GM12878 (cell line): ENCODE results near the gene PCSK9. TPM values are rescaled to one million over a fixed set of nuclear protein-coding genes. Genes with fewer than 3 reads are reported as not detected.

Experiments
- ATAC-seq: fragments of 200-7000 bp; cut with Tn5 transposase; 3 replicates; pipeline ENCODE4 v1.9.1; 2020; ENCODE audit warnings: mild to moderate bottlenecking, moderate library complexity
- BruUV-seq: library from RNA; stranded (reverse); fragments of 400-500 nt; replicated peaks from 2 replicates; lab custom pipeline; 2021; lab: Mats Ljungman, UMichigan
- CTCF ChIA-PET: fragments of 300-600 bp; sonication (Branson Sonifier 250); formaldehyde crosslinking; extraction: SDS; loops from one replicate; lab custom pipeline; 2021; ENCODE audit warnings: inconsistent platforms; lab: Yijun Ruan, JAX
- POLR2A ChIA-PET: fragments of 350-600 bp; formaldehyde crosslinking; extraction: SDS; loops from one replicate; lab custom pipeline; 2021; ENCODE audit warnings: inconsistent platforms; lab: Charles Lee
- RAD21 ChIA-PET: fragments of 300-600 bp; sonication (Branson Sonifier 250); formaldehyde crosslinking; loops from one replicate; lab custom pipeline; 2023; ENCODE audit warnings: antibody characterized with exemption; ENCODE audit not compliant: unreplicated experiment; lab: Charles Lee
- SMC1A ChIA-PET: fragments of 300-600 bp; sonication (Branson Sonifier 250); formaldehyde crosslinking; loops from one replicate; lab custom pipeline; 2023; ENCODE audit not compliant: unreplicated experiment, uncharacterized antibody; lab: Charles Lee
- DNase-seq: peaks from one replicate; pipeline ENCODE4 v3.0.0-alpha.2; 2011; ENCODE audit warnings: low read depth, low spot score
- FAIRE-seq: peaks from 3 replicates; lab custom pipeline; 2011; peaks lifted over from hg19 to GRCh38; lab: Jason Lieb, UNC
- H2AFZ ChIP-seq: 2 replicates; pipeline ENCODE4 v1.6.0; 2011; ENCODE audit warnings: low read depth, low read length, control low read depth; ENCODE audit not compliant: control insufficient read depth
- H3K27ac ChIP-seq: 2 replicates; pipeline ENCODE4 v1.5.1; 2011; ENCODE audit warnings: control low read depth; ENCODE audit not compliant: control insufficient read depth, insufficient read depth
- H3K27me3 ChIP-seq, 2 experiments: replicated peaks in 1 of 2; 2 replicates each; pipeline versions ENCODE4 v1.6.0 to v1.6.1; 2011; ENCODE audit warnings: low read length in 1 of 2; ENCODE audit not compliant: control insufficient read depth in 2 of 2, insufficient read depth in 2 of 2
- H3K36me3 ChIP-seq, 2 experiments: 2 replicates each; pipeline ENCODE4 v1.5.1; 2011; ENCODE audit warnings: low read length in 1 of 2; ENCODE audit not compliant: control insufficient read depth in 2 of 2, insufficient read depth in 2 of 2
- H3K4me1 ChIP-seq: 2 replicates; pipeline ENCODE4 v1.6.1; 2011; ENCODE audit warnings: mild to moderate bottlenecking, low read length, moderate library complexity, mixed read lengths; ENCODE audit not compliant: control insufficient read depth, insufficient read depth
- H3K4me2 ChIP-seq: 2 replicates; pipeline ENCODE4 v1.6.0; 2011; ENCODE audit warnings: control low read depth; ENCODE audit not compliant: control insufficient read depth, insufficient read depth
- H3K4me3 ChIP-seq: fragments of 200-600 bp; sonication (generic); 2 replicates; pipeline ENCODE4 v1.5.1; 2016
- H3K79me2 ChIP-seq: 2 replicates; pipeline ENCODE4 v1.6.0; 2011; ENCODE audit warnings: low read length; ENCODE audit not compliant: control insufficient read depth, insufficient read depth
- H3K9ac ChIP-seq: 2 replicates; pipeline ENCODE4 v1.8.0; 2011; ENCODE audit warnings: low read length, control low read depth, mixed read lengths; ENCODE audit not compliant: control insufficient read depth, insufficient read depth
- H3K9me3 ChIP-seq: replicated peaks from 3 replicates; pipeline ENCODE4 v1.5.1; 2011; ENCODE audit warnings: mild to moderate bottlenecking, low read length; ENCODE audit not compliant: control insufficient read depth, insufficient read depth
- H4K20me1 ChIP-seq: 2 replicates; pipeline ENCODE4 v1.6.0; 2011; ENCODE audit not compliant: control insufficient read depth, insufficient read depth
- BCL11A ChIP-seq: IDR thresholded peaks from 2 replicates; pipeline ENCODE4 v1.6.1; 2011; ENCODE audit warnings: low read depth, low read length
- CREM ChIP-seq: IDR thresholded peaks from 2 replicates; pipeline ENCODE4 v1.6.1; 2014; ENCODE audit warnings: antibody characterized with exemption, low read depth
- HCFC1 ChIP-seq: fragments of 150-350 bp; IDR thresholded peaks from 2 replicates; pipeline ENCODE4 v1.6.1; 2014; ENCODE audit warnings: low read length
- HDAC6 ChIP-seq: fragments of 200-600 bp; sonication (generic); IDR thresholded peaks from one replicate; pipeline ENCODE4 v1.8.0; 2017; ENCODE audit warnings: antibody characterized with exemption; ENCODE audit not compliant: unreplicated experiment
- KDM1A ChIP-seq: fragments of 200-600 bp; sonication (generic); IDR thresholded peaks from 2 replicates; pipeline ENCODE4 v1.6.1; 2016; ENCODE audit warnings: borderline replicate concordance
- MEF2B ChIP-seq: fragments of 450-650 bp; IDR thresholded peaks from 2 replicates; pipeline ENCODE4 v1.6.1; 2018; ENCODE audit warnings: mild to moderate bottlenecking, moderate library complexity; ENCODE audit not compliant: partially characterized antibody, poor library complexity, severe bottlenecking
- MYB ChIP-seq: fragments of 150-350 bp; IDR thresholded peaks from 2 replicates; pipeline ENCODE4 v1.6.1; 2014; ENCODE audit warnings: mild to moderate bottlenecking, low read depth, low read length, borderline replicate concordance
- PAX8 ChIP-seq: fragments of 450-650 bp; IDR thresholded peaks from 2 replicates; pipeline ENCODE4 v1.6.1; 2017; ENCODE audit warnings: mild to moderate bottlenecking, moderate library complexity
- SP1 ChIP-seq: IDR thresholded peaks from one replicate; pipeline ENCODE4 v1.6.1; 2011; ENCODE audit warnings: low read depth, low read length
- SUZ12 ChIP-seq: fragments of 200-600 bp; sonication (generic); IDR thresholded peaks from one replicate; pipeline ENCODE4 v1.6.1; 2018; ENCODE audit warnings: antibody characterized with exemption, mild to moderate bottlenecking; ENCODE audit not compliant: unreplicated experiment
- WRNIP1 ChIP-seq: IDR thresholded peaks from 2 replicates; pipeline ENCODE4 v1.6.1; 2011; ENCODE audit warnings: low read depth, low read length, improper control_type of control experiment, borderline replicate concordance
- YBX1 ChIP-seq: fragments of 450-650 bp; IDR thresholded peaks from 2 replicates; pipeline ENCODE4 v1.6.1; 2016; ENCODE audit warnings: antibody characterized with exemption
- ZNF217 ChIP-seq: fragments of 450-650 bp; IDR thresholded peaks from 2 replicates; pipeline ENCODE4 v1.6.1; 2017; ENCODE audit warnings: antibody characterized with exemption, mild to moderate bottlenecking
- ZNF24 ChIP-seq: fragments of 450-650 bp; IDR thresholded peaks from 2 replicates; pipeline ENCODE4 v1.6.1; 2017; ENCODE audit warnings: antibody characterized with exemption, mild to moderate bottlenecking
- WGBS: methylation state at CpG from one replicate; pipeline ENCODE4 v1.1.6; 2016; ENCODE audit warnings: low lambda C conversion rate; ENCODE audit not compliant: insufficient replicate concordance, insufficient coverage; ENCODE audit errors: missing lambda C conversion rate; 5-methylcytosine and 5-hydroxymethylcytosine counted together
- in situ Hi-C: fragments of 300-500 bp; cut with MboI; formaldehyde crosslinking; loops from 9 replicates; pipeline ENCODE4 v1.14.3; 2018; ENCODE audit warnings: mixed read lengths
- intact Hi-C: fragments of 100-400 bp; cut with micrococcal nuclease; formaldehyde crosslinking; loops from one replicate; pipeline ENCODE4 v1.14.2; 2022; ENCODE audit not compliant: unreplicated experiment
- polyA plus RNA-seq, 11 experiments: library from polyadenylated mRNA; depleted of rRNA in 4 of 11; unstranded in 6 of 11; stranded (reverse) in 5 of 11; fragments of >200 nt; fragmentation: Nextera tagmentation in 4 of 11; fragmentation: Illumina TruSeq in 1 of 11; extraction: Ambion mirVana in 4 of 11; extraction: Trizol in 1 of 11; gene quantifications; 1 replicate in 1 of 11; 2 replicates in 10 of 11; pipeline versions ENCODE4 v1.2.1 to v1.2.3, GENCODE V29; 2011 to 2016; ENCODE audit warnings: inconsistent platforms in 2 of 11, missing spikeins in 2 of 11, low read depth in 1 of 11
- total RNA-seq, 4 experiments: library from RNA; depleted of rRNA in 3 of 4; stranded (reverse); fragments of >200 nt in 3 of 4; fragmentation: Illumina TruSeq in 1 of 4; extraction: Trizol in 1 of 4; gene quantifications; 2 replicates each; pipeline versions ENCODE4 v1.2.1 to v1.2.3, GENCODE V29; 2013 to 2021
- TF ChIP-seq, protein P1 (sequence below): IDR thresholded peaks from 2 replicates; pipeline ENCODE4 v1.6.1; 2011; ENCODE audit warnings: borderline replicate concordance, low read depth, mild to moderate bottlenecking, moderate library complexity, low read length; ENCODE audit not compliant: insufficient read depth, poor library complexity, severe bottlenecking
- TF ChIP-seq, protein P2 (sequence below): IDR thresholded peaks from 2 replicates; pipeline ENCODE4 v1.6.1; 2012; ENCODE audit warnings: low read length, inconsistent platforms
- TF ChIP-seq, protein P3 (sequence below): fragments of 450-650 bp; IDR thresholded peaks from 2 replicates; pipeline ENCODE4 v1.6.1; 2018; ENCODE audit warnings: mild to moderate bottlenecking, low read depth, moderate library complexity; ENCODE audit not compliant: partially characterized antibody

The PCSK9 gene
- total and polyA plus RNA-seq, 10 of the 15 experiments (the other 5 are each of a cell fraction or from before 2014, with no cell fraction given) = 0.03 to 0.15 TPM; not detected in 8

DNA sequence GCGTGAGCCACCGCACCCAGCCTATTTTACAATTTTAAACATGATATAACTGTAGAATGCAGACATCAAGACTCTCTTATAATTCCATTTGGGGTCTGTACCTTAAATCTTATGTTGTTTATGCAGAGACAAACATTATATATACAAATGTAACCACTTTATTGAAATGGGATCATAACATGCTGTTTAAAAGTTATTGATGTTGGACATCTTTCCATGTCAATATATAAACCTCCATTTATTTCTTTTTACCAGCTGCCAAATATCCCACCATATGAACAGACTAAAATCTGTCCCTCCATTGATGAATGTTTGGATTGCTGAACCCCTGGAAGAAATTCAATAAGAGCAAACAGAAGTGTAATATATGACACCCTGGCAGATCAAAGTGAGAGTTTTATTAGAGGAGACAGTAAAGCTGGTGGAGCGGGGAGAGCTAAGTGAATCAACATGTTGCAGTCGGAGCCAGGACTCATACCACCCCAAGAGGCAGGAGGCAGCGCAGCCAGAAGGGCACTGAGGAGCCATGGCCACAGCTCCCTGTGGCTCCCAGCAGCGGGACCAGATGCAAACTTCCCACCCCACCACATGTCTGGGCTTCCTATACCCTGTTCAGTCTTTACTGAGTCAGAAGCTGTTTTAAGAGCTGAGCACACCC, 4.7 kb upstream of the PCSK9 start:
- no peaks in the 10 kb centered on the region for H3K9me3 ChIP-seq
- 56% methylated on average over 6 of the region's 6 CpGs for WGBS
- intact Hi-C loops (no loop called here), in situ Hi-C loops (loop anchor here (5.0 kb wide), 1 partner anchor 52 kb away; the partner anchor contains the start of gene TMEM61)
- H3K27ac ChIP-seq = no peak overlapping the region
- ChIA-PET RAD21 (interaction anchor here (0.6 kb wide), 1 partner anchor 87 kb away, joined by 3 read pairs; no protein-coding TSS in a partner anchor), SMC1A (no interaction called here), POLR2A (no interaction called here), CTCF (interaction anchor here (1.4 kb wide), 1 partner anchor 12 kb away, joined by 7 read pairs; no protein-coding TSS in a partner anchor)
- no peak overlapping the region for H2AFZ ChIP-seq
- FAIRE-seq (no peak), ATAC-seq (no peak), DNase-seq (no peak)
- H4K20me1 ChIP-seq = no peaks in the 10 kb centered on the region; the same call in 1 of the 2 replicates
- H3K4me1 ChIP-seq = no peaks in the 10 kb centered on the region
- H3K9ac ChIP-seq = no peak overlapping the region
- H3K4me3 ChIP-seq = no peak overlapping the region
- H3K36me3 ChIP-seq = no peaks in the 10 kb centered on the region
- BruUV-seq = no TSS peak
- TF ChIP-seq WRNIP1 = no peak
- TF ChIP-seq, protein P1, sequence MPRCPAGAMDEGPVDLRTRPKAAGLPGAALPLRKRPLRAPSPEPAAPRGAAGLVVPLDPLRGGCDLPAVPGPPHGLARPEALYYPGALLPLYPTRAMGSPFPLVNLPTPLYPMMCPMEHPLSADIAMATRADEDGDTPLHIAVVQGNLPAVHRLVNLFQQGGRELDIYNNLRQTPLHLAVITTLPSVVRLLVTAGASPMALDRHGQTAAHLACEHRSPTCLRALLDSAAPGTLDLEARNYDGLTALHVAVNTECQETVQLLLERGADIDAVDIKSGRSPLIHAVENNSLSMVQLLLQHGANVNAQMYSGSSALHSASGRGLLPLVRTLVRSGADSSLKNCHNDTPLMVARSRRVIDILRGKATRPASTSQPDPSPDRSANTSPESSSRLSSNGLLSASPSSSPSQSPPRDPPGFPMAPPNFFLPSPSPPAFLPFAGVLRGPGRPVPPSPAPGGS = no peak
- TF ChIP-seq ZNF217 = no peak
- TF ChIP-seq HDAC6 = no peak
- TF ChIP-seq YBX1 = no peak
- no peak for TF ChIP-seq MEF2B
- no peak for TF ChIP-seq MYB
- TF ChIP-seq KDM1A = no peak
- TF ChIP-seq BCL11A = no peak
- TF ChIP-seq, protein P2, sequence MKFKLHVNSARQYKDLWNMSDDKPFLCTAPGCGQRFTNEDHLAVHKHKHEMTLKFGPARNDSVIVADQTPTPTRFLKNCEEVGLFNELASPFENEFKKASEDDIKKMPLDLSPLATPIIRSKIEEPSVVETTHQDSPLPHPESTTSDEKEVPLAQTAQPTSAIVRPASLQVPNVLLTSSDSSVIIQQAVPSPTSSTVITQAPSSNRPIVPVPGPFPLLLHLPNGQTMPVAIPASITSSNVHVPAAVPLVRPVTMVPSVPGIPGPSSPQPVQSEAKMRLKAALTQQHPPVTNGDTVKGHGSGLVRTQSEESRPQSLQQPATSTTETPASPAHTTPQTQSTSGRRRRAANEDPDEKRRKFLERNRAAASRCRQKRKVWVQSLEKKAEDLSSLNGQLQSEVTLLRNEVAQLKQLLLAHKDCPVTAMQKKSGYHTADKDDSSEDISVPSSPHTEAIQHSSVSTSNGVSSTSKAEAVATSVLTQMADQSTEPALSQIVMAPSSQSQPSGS = no peak
- TF ChIP-seq PAX8 = no peak
- no peak for TF ChIP-seq CREM
- TF ChIP-seq, protein P3, sequence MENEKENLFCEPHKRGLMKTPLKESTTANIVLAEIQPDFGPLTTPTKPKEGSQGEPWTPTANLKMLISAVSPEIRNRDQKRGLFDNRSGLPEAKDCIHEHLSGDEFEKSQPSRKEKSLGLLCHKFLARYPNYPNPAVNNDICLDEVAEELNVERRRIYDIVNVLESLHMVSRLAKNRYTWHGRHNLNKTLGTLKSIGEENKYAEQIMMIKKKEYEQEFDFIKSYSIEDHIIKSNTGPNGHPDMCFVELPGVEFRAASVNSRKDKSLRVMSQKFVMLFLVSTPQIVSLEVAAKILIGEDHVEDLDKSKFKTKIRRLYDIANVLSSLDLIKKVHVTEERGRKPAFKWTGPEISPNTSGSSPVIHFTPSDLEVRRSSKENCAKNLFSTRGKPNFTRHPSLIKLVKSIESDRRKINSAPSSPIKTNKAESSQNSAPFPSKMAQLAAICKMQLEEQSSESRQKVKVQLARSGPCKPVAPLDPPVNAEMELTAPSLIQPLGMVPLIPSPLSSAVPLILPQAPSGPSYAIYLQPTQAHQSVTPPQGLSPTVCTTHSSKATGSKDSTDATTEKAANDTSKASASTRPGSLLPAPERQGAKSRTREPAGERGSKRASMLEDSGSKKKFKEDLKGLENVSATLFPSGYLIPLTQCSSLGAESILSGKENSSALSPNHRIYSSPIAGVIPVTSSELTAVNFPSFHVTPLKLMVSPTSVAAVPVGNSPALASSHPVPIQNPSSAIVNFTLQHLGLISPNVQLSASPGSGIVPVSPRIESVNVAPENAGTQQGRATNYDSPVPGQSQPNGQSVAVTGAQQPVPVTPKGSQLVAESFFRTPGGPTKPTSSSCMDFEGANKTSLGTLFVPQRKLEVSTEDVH = no peak
- TF ChIP-seq SP1 = no peak
- TF ChIP-seq ZNF24 = no peak
- TF ChIP-seq SUZ12 = no peak
- TF ChIP-seq HCFC1 = no peak
- H3K27me3 ChIP-seq = peaks cover 5 to 13% of the 10 kb centered on the region in 2 experiments
- H3K4me2 ChIP-seq = no peak overlapping the region
- H3K79me2 ChIP-seq = no peaks in the 10 kb centered on the region
